HEK293 (cell line): ENCODE results near the gene PRPF19.

Experiments used
- CTCF ChIA-PET: fragments of 350-600 bp; formaldehyde crosslinking; extraction: SDS; loops from one replicate; lab custom pipeline; 2021; ENCODE audit warnings: antibody characterized with exemption; lab: Yijun Ruan, JAX
- POLR2A ChIA-PET: fragments of 300-600 bp; formaldehyde crosslinking; extraction: SDS; loops from one replicate; lab custom pipeline; 2020; ENCODE audit warnings: antibody characterized with exemption, inconsistent platforms; lab: Yijun Ruan, JAX
- H3K27ac ChIP-seq: fragments of 200-500 bp; sonication (Bioruptor generic); 2 replicates; pipeline ENCODE4 v1.5.1; 2014; ENCODE audit warnings: low read depth, low read length, control low read depth, inconsistent platforms; ENCODE audit errors: extremely low read depth
- H3K36me3 ChIP-seq, 2 experiments: fragments of 200-500 bp in 1 of 2; sonication (Bioruptor generic) in 1 of 2; 1 replicate in 1 of 2; 2 replicates in 1 of 2; pipeline ENCODE4 v1.5.1; 2014 to 2017; ENCODE audit warnings: inconsistent platforms in 2 of 2, low read length in 2 of 2; ENCODE audit not compliant: control insufficient read depth in 2 of 2, insufficient read depth in 1 of 2
- H3K4me1 ChIP-seq: fragments of 200-500 bp; sonication (Bioruptor generic); 2 replicates; pipeline ENCODE4 v1.5.1; 2014; ENCODE audit warnings: mild to moderate bottlenecking, low read length, inconsistent platforms; ENCODE audit not compliant: control insufficient read depth, insufficient read depth
- H3K4me3 ChIP-seq: 2 replicates; pipeline ENCODE4 v1.5.1; 2011; ENCODE audit warnings: low read depth, mild to moderate bottlenecking, control low read depth, low read length, moderate library complexity
- H3K9me3 ChIP-seq: fragments of 200-500 bp; sonication (Bioruptor generic); 2 replicates; pipeline ENCODE4 v1.5.1; 2014; ENCODE audit warnings: low read depth, low read length, inconsistent platforms; ENCODE audit not compliant: control insufficient read depth, insufficient read depth
- KLF8 ChIP-seq: fragments of 450-650 bp; formaldehyde crosslinking; IDR thresholded peaks from 2 replicates; pipeline ENCODE4 v1.5.1; 2016; ENCODE audit warnings: missing biosample characterization, missing genetic modification characterization
- OVOL3 ChIP-seq: fragments of 450-650 bp; formaldehyde crosslinking; IDR thresholded peaks from 2 replicates; pipeline ENCODE4 v1.5.1; 2016; ENCODE audit warnings: missing biosample characterization, missing genetic modification characterization
- ZNF112 ChIP-seq: fragments of 450-650 bp; formaldehyde crosslinking; IDR thresholded peaks from 2 replicates; pipeline ENCODE4 v1.5.0; 2017; ENCODE audit warnings: missing biosample characterization, missing genetic modification characterization
- ZNF140 ChIP-seq: fragments of 450-650 bp; formaldehyde crosslinking; IDR thresholded peaks from 2 replicates; pipeline ENCODE4 v1.5.1; 2016; ENCODE audit warnings: missing biosample characterization, missing genetic modification characterization
- ZNF214 ChIP-seq: fragments of 450-650 bp; formaldehyde crosslinking; IDR thresholded peaks from 2 replicates; pipeline ENCODE4 v1.5.1; 2017; ENCODE audit warnings: missing biosample characterization, mild to moderate bottlenecking, missing genetic modification characterization, borderline replicate concordance
- ZNF311 ChIP-seq: fragments of 450-650 bp; formaldehyde crosslinking; IDR thresholded peaks from 2 replicates; pipeline ENCODE4 v1.5.1; 2017; ENCODE audit warnings: missing biosample characterization, missing genetic modification characterization, borderline replicate concordance
- ZNF37A ChIP-seq: fragments of 450-650 bp; IDR thresholded peaks from 2 replicates; pipeline ENCODE4 v1.5.1; 2018; ENCODE audit warnings: missing biosample characterization, missing genetic modification characterization
- ZNF501 ChIP-seq: fragments of 450-650 bp; formaldehyde crosslinking; IDR thresholded peaks from 2 replicates; pipeline ENCODE4 v1.5.1; 2016; ENCODE audit warnings: missing biosample characterization, missing genetic modification characterization
- ZNF670 ChIP-seq: fragments of 450-650 bp; formaldehyde crosslinking; IDR thresholded peaks from 2 replicates; pipeline ENCODE4 v1.5.1; 2016; ENCODE audit warnings: missing biosample characterization, missing genetic modification characterization, low read depth
- ZNF777 ChIP-seq: fragments of 450-650 bp; formaldehyde crosslinking; IDR thresholded peaks from 2 replicates; pipeline ENCODE4 v1.5.1; 2017; ENCODE audit warnings: missing biosample characterization, missing genetic modification characterization, borderline replicate concordance
- ZNF830 ChIP-seq: fragments of 450-650 bp; IDR thresholded peaks from 2 replicates; pipeline ENCODE4 v1.5.0; 2018; ENCODE audit warnings: missing biosample characterization, missing genetic modification characterization, low read depth, mild to moderate bottlenecking, moderate library complexity
- TF ChIP-seq, protein P1 (sequence below): fragments of 450-650 bp; formaldehyde crosslinking; IDR thresholded peaks from 2 replicates; pipeline ENCODE4 v1.5.1; 2017; ENCODE audit warnings: missing biosample characterization, mild to moderate bottlenecking, missing genetic modification characterization, moderate library complexity
- TF ChIP-seq, protein P2 (sequence below): fragments of 450-650 bp; formaldehyde crosslinking; IDR thresholded peaks from 2 replicates; pipeline ENCODE4 v1.5.1; 2016; ENCODE audit warnings: missing biosample characterization, missing genetic modification characterization
- TF ChIP-seq, protein P3 (sequence below): fragments of 450-650 bp; formaldehyde crosslinking; IDR thresholded peaks from 2 replicates; pipeline ENCODE4 v1.5.1; 2016; ENCODE audit warnings: missing biosample characterization, missing genetic modification characterization
- TF ChIP-seq, protein P4 (sequence below): fragments of 450-650 bp; formaldehyde crosslinking; conservative IDR thresholded peaks from 2 replicates; pipeline ENCODE4 v1.5.1; 2016; ENCODE audit warnings: low read depth, missing biosample characterization, missing genetic modification characterization

PRPF19 gene

DNA sequence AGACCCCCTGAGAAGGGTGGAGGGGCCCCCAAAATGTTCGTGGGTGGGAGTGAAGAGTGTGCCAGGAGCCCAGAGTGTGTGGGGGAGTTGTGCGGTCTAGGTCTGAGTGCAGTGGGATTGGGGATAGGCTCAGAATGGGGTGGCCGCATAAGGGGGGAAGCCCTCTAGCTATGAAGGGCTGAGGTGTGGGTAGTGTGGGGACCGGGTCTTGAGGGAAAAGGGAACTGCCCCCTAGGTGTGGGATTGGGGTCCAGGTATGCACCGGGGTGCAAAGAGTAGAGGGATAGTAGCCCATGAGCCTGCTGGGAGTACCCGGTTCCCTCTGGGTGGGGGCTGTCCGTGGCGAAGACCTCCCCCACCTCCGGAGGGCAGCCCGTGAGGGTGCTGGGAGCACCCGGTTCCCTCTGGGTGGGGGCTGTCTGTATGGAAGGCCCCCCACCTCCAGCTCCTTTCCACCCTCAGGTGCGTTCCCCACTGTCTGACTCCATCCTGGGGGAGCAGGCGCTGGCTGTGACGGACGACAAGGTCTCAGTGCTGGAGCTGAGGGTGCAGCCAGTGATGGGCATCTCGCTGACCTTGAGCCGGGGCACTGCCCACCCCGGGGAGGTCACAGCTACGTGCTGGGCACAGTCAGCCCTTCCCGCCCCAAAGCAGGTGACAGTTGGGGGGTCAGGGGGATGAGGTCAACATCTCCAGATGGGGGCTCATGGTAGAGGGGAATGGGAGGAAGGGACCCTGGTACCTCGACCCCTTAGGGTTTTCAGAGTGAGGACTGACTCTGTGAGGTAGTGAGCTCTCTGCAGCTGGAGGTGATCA lies 28.6 kb upstream of the PRPF19 start:
- POLR2A ChIA-PET = no interaction called here
- CTCF ChIA-PET = no interaction called here
- H3K9me3 ChIP-seq = no peaks in the 10 kb centered on the region
- H3K27ac ChIP-seq = no peak overlapping the region
- H3K4me1 ChIP-seq = no peaks in the 10 kb centered on the region
- no peak overlapping the region for H3K4me3 ChIP-seq
- no peak for TF ChIP-seq ZNF777 (tag by site-specific recombination)
- no peak for TF ChIP-seq ZNF311 (tag by site-specific recombination)
- TF ChIP-seq, protein P1, sequence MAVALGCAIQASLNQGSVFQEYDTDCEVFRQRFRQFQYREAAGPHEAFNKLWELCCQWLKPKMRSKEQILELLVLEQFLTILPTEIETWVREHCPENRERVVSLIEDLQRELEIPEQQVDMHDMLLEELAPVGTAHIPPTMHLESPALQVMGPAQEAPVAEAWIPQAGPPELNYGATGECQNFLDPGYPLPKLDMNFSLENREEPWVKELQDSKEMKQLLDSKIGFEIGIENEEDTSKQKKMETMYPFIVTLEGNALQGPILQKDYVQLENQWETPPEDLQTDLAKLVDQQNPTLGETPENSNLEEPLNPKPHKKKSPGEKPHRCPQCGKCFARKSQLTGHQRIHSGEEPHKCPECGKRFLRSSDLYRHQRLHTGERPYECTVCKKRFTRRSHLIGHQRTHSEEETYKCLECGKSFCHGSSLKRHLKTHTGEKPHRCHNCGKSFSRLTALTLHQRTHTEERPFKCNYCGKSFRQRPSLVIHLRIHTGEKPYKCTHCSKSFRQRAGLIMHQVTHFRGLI (tag by site-specific recombination) = no peak
- TF ChIP-seq, protein P2, sequence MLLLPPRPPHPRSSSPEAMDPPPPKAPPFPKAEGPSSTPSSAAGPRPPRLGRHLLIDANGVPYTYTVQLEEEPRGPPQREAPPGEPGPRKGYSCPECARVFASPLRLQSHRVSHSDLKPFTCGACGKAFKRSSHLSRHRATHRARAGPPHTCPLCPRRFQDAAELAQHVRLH (tag by site-specific recombination) = no peak
- TF ChIP-seq, protein P3, sequence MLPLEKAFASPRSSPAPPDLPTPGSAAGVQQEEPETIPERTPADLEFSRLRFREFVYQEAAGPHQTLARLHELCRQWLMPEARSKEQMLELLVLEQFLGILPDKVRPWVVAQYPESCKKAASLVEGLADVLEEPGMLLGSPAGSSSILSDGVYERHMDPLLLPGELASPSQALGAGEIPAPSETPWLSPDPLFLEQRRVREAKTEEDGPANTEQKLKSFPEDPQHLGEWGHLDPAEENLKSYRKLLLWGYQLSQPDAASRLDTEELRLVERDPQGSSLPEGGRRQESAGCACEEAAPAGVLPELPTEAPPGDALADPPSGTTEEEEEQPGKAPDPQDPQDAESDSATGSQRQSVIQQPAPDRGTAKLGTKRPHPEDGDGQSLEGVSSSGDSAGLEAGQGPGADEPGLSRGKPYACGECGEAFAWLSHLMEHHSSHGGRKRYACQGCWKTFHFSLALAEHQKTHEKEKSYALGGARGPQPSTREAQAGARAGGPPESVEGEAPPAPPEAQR (tag by site-specific recombination) = no peak
- TF ChIP-seq ZNF112 (tag by site-specific recombination) = no peak
- no peak for TF ChIP-seq ZNF140
- TF ChIP-seq ZNF214 (tag by site-specific recombination) = no peak
- TF ChIP-seq KLF8 (tag by site-specific recombination) = no peak
- no peak for TF ChIP-seq ZNF37A (tag by site-specific recombination)
- no peak for TF ChIP-seq ZNF670 (tag by site-specific recombination)
- TF ChIP-seq, protein P4, sequence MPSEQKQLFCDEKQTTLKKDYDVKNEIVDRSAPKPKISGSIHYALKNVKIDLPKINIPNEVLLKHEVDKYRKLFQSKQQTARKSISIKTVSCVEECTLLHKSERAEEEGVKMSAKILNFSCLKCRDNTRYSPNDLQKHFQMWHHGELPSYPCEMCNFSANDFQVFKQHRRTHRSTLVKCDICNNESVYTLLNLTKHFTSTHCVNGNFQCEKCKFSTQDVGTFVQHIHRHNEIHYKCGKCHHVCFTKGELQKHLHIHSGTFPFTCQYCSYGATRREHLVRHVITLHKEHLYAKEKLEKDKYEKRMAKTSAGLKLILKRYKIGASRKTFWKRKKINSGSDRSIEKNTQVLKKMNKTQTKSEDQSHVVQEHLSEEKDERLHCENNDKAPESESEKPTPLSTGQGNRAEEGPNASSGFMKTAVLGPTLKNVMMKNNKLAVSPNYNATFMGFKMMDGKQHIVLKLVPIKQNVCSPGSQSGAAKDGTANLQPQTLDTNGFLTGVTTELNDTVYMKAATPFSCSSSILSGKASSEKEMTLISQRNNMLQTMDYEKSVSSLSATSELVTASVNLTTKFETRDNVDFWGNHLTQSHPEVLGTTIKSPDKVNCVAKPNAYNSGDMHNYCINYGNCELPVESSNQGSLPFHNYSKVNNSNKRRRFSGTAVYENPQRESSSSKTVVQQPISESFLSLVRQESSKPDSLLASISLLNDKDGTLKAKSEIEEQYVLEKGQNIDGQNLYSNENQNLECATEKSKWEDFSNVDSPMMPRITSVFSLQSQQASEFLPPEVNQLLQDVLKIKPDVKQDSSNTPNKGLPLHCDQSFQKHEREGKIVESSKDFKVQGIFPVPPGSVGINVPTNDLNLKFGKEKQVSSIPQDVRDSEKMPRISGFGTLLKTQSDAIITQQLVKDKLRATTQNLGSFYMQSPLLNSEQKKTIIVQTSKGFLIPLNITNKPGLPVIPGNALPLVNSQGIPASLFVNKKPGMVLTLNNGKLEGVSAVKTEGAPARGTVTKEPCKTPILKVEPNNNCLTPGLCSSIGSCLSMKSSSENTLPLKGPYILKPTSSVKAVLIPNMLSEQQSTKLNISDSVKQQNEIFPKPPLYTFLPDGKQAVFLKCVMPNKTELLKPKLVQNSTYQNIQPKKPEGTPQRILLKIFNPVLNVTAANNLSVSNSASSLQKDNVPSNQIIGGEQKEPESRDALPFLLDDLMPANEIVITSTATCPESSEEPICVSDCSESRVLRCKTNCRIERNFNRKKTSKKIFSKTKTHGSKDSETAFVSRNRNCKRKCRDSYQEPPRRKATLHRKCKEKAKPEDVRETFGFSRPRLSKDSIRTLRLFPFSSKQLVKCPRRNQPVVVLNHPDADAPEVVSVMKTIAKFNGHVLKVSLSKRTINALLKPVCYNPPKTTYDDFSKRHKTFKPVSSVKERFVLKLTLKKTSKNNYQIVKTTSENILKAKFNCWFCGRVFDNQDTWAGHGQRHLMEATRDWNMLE (tag by site-specific recombination) = no peak
- no peak for TF ChIP-seq OVOL3 (tag by site-specific recombination)
- TF ChIP-seq ZNF501 (tag by site-specific recombination) = no peak
- TF ChIP-seq ZNF830 (tag by site-specific recombination) = no peak
- H3K36me3 ChIP-seq = peaks cover 0 to 55% of the 10 kb centered on the region in 2 experiments; a peak in 1 of 3 replicates
